Activated naive CD4-positive, alpha-beta T cell treated with anti-CD3 and anti-CD28 coated beads, Interleukin-2, amount 50 U/mL, for 16 hours (primary cell): ENCODE data around the gene DNAI1.

Experiments
- DNase-seq: peaks from one replicate; pipeline ENCODE4 v3.0.0-alpha.2; 2020

DNAI1 gene

GRCh38 chr9:34546834-34547827 is 88.5 kb downstream of the DNAI1 start:
- peak; percentile 53 for DNase-seq

- peak; percentile 31 for DNase-seq
Measured at GRCh38 chr9:34547960-34548611, 89.5 kb downstream of the DNAI1 start.

DNA sequence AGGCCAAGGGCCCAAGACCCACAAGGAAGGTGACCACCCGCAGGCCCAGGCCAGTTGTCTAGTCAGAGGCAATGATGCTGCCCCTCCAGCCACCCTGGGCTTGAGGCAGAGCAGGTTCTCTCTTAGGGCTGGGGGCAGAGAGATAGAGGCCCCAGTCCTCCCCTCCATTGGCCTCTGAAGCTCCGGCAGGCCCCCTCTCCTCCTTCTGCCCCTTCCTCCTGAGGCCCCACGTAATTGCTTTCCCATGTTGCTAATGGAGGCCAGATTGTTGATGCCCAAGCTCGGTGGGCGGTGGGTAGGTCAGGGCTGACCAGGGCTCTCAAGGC is 90.8 kb downstream of the DNAI1 start:
- DNase-seq = no peak

- no peak for DNase-seq
Measured at GRCh38 chr9:34550016-34550680, 91.5 kb downstream of the DNAI1 start.

DNA sequence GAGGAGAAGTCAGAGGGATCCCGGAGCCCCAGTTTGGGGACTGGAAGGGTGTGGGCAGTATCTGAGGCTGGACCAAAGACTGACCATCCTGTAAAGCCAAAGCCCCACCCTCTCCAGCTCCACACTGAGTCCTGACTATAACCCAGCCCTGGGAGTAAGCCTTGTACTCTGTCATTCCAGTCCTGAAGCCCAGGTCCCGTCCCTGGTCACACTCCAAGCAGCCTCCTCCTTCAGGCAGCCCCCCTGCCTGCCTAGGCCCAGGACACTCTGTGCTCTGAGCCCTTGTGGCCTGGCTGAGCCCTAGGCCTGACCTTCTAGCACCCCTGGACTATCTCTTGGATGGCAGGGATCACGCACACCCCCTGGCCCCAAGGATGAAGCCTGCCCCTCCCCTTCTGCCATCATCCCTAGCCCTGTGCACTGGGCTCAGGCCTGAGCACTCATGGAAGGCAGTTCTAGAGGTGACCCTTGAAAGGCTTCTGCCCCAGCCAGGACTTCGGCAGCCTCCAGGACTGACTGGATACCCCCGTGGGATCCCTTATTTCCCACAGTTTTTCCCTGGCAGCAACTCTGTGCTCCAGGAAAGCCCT is 92.2 kb downstream of the DNAI1 start:
- DNase-seq = no peak

- no peak for DNase-seq
Measured at GRCh38 chr9:34551751-34552605, 93.4 kb downstream of the DNAI1 start.

DNA sequence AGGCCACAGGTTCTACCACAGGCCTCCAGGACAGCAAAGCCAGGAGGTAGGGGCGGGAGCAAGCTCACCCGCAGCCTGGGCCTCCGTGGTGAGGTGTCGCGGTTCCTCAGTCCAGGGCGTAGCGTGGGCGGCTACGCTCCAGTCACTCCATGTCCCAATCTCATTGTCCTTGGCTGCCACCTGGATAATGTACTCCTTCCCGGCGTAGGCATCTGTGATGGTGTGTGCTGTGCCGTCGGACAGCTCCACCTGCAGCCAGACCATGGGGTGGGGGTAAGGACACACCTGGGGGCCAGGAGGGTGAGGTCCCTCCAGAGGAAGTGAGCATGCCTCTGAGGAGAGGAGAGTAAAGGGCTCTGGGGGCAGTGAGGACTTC is 94.0 kb downstream of the DNAI1 start:
- no peak for DNase-seq

- no peak for DNase-seq
Measured at GRCh38 chr9:34552986-34553385, 94.4 kb downstream of the DNAI1 start.

DNA sequence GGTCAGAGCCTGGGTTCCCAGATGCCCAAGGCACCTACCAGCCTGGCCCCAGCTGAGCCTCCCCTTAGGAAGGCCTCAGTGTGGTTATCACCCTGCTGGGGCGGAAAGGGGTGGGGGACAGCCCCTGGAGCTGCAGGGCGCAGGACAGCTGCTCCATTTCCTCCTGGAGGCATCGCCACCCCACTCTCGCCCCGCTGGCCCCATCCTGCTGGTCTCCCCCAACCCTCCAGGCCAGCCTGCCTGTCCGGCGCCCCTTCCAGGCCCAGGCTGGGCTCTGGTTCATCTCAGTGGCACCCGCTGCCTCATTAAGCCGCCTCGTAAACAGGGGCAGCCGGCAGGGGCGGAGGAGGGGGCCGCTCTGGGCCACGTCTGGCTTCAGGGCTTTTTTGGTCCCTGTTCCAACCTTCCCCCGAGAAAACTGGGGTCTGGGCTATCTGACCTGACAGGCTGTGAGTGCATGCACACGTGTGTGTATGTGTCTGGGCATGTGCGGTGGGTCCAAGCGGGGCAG is 95.0 kb downstream of the DNAI1 start:
- no peak for DNase-seq

DNA sequence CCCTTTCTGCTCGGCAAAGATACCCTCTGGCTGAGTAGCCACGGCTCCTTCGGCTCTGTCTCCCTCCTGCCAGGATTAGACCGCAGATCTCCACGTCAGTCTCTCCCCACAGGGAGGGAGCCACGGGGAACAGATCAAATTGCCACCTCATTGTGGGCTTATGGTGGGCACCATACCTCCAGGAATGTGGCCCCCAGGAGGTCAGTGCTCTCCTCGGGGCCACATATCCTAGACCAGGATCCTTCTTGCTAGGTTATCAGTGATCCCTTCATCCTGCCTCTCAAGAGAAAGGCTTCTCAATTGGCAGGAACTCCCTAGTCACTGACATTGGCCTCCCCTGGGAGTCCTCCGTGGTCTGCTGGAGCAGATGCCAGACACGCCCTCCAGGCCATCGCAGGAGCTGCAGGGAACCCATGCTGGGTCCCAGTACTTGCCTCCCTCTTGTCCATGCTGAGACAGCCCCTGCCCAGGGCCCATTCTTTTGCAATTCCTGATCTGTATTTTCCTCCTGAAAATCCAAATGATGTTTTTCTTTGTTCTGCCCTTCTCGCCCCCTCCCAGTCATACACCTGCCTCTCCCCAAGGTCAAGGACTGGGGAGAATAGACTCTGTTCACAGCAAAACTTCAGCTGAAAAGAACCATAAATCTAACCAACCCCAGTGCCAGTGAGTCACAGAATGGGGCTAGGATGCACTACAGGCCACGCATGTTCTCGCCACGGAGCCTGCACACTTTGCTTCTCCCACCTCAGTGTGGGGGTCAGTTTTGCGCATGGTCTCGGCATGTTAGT is 95.8 kb downstream of the DNAI1 start:
- no peak for DNase-seq

DNA sequence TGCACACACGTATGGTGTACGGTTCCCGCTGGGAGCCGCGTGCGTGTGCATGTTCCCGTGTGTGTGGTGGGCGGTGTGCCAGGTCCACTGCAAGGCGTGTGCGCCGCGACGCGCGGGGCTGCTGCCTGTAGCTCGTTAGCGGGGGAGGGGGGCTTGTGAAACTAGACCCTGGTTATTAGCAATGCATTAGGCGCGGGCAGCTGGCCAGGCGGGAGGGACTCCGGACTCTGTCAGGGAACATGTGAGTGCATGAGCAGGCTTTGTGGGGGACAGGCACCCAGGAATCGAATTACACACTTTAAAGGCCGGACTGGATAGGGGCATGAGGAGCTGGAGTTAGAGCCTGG is 96.4 kb downstream of the DNAI1 start:
- no peak for DNase-seq

- no peak for DNase-seq
Measured at GRCh38 chr9:34555500-34555899, 96.9 kb downstream of the DNAI1 start.

GRCh38 chr9:34555936-34556525 is 97.4 kb downstream of the DNAI1 start:
- no peak for DNase-seq

GRCh38 chr9:34556949-34557348 is 98.3 kb downstream of the DNAI1 start:
- DNase-seq = no peak

DNA sequence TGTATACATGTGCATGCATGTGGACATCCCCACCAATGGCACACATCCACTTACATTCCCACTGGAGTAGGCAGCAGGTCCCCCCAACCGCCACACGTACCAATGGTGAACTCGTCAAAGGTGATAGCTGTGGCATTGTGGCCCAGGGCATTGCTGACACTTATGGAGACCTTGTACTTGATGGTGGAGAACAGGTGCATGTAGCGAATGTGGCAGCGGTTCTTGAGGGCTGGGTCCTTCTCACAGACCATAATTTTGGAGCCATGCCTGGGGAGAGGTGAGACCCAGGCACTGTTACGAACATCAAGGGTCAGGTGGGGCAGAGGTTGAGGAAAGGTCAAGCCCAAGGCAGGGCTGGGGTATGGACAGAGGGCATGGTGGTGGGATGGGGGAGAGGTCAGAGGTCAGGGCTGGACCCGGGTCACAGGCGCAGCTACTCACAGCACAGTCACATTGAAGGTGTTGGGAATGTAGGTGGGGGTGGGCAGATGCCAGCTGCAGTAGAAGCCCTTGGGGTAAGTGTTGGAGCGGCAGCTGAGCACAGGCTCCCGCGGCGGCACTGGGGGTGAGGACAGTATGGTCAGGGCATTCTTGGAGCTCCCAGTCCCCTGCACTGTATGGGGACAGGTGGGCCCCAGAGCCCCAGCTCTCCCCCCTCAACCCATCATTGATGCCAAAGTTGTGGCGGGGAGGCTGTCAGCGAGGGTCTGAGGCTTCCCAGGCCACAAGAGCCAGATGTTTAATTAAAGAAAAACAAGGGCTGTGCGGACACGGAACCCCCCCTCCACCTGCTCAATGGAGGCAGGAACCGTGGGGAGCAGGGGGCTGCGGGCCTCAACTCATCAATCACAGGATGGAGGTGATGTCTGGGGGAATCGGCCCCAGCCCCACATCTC is 99.1 kb downstream of the DNAI1 start:
- no peak for DNase-seq

- DNase-seq = no peak
Measured at GRCh38 chr9:34558364-34558763, 99.8 kb downstream of the DNAI1 start.

- DNase-seq = no peak
Measured at GRCh38 chr9:34558919-34559623, 100.5 kb downstream of the DNAI1 start.

DNA sequence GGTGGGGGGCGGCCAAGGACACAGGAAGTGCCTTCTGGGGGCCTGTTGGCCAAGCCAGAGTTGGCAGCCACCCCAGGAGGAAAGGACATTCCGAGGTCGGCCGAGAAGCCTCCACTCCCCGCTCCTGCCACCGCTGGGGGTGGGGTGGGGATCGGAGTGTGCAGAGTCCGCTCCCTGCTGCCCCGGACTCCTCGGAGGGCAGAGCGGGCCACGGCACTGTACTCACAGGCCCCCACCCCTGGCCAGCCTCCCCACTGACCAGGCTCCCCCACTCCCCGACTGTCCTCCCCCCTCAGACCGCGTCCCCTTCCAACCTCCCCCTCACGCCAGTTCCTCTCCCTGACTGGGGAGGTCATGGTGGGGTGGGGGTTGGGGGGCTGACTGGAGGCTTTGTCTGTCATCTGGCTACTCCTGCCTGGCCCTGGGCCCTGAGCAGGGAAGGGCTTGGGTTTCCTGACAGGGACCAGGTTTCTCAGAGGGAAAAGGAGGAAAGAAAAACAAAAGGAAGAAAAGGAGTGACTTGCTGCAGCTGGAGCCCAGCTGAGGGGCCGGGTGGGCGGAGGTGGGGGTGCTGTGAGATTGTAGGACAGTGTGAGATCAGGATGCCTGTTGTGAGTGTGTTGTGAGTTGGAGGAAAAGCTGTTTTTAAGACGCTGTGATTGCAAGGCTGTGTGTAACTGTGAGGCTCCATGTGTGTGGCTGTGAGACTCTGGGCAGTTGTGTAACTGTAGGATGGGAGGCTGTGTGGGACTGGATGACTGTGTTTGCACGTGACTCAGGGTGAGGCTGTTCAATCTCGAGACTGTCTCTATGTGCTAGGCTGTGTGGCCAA is 101.2 kb downstream of the DNAI1 start:
- DNase-seq = no peak
